CD4-positive, alpha-beta T cell treated with Interleukin-10 for 1 hour (primary cell): ENCODE data around the gene PPP1R12B.
"Not testable (repeated sequence)": the region's sequence is repeated elsewhere in the genome, so short reads cannot be mapped to it uniquely, and the experiment has no call there.

Experiments used
- DNase-seq: peaks from one replicate; pipeline ENCODE4 v3.0.0-alpha.2; 2020

The PPP1R12B gene

DNA sequence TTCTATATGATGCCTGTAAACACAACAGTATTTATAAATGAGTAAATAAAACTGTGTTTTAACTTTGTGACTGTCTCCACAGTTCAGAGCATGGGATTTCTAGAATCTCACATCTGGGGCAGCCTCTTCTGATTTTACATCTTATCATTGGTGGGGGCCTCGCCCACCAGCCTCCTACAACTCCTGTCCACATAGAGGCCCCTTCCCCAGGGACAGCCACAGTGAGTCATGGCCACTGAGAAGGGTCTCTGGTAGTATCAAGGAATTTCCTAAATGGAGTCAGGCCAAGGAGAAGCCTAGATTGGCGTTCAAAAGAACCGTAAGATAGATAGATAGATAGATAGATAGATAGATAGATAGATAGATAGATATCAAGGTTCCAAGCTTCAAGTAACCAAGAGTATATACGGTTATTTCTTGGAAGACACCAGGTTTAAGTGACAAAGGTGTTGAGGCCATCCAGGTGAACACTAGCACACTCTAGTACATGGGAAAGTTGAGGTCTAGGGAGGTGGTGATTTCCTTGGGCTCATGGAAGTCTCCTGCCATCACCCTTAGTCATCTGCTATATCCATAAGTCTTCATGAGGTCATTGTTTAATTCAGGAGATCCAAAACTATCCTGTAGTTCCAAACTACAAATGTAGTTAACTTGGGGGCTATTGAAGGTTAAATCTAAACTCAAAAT, 240.1 kb downstream of the PPP1R12B start:
- DNase-seq = no peak

DNA sequence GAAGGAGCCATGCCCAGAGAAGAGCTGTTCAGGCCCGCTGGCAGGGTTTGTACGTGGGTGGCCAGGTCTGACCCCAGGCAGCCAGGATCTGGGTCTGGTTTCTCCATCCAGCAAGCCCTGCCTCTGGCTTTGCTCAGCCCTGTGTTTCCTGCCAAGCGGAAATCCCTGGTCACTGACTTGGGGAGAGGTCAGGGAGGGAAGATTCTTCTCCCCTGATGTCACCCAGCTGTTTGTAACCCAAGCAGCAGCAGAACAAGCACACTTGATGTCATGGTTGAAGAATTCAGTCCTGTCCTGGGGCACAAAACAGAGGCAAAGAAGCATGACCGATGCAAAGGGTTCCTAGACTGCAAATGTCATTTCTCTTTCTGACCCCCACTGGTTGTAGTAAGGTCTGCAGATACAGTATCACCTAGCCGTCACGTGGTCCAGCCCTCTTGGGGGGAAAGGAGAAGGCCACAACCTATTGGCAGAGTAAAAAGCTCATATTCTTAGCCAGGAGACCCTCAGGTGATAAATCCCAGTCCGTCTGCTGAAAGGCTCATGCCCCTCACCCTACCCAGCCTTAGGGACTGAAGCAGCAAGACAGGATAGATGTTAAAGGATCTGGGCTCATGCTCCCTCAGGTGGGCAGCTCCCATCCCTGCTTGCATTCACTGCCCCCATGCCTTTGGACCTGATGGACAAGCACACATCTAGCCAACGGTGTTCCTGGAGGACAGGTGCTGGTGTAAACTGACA, 240.9 kb downstream of the PPP1R12B start:
- no peak for DNase-seq

DNA sequence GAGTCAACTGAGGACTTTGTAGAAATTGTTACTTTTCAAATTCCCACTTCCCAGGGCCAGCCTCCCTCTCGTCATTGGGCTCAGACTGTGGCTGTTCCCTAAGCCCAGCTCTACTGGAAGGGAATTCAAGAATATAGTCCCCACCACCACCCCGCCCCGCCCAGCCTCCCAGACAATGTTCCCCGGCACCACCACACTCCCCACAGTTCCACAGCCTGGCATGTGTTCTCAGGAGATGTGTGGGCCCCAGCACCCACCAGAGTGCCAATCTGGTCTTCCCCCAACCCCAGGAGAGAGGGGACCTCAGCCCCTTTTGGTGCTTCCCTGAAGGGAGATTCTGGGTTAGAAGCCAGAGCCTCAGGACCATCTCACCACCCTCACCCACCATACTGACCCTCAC, 241.6 kb downstream of the PPP1R12B start:
- no peak for DNase-seq

DNA sequence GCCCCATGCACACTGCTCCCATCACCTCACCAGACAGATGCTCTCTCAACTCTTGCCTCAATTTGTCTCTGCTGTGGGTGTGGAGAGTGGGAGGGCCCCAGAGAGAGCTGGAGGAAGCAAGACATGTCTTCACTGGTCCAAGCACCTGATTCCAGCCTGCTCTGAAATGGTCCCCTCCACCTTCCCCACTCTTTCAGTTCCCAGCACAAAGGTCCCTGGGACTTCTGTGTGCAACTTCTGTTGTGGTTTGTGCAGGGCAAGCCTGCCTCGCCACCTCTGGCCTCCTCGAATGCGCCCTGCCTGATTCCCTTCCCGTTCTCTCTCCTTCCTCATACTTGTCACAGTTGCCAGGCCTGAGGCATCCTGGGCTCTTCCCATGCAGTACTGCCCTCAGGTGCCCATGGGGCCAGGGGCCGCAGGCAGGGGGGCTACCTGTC, 242.5 kb downstream of the PPP1R12B start:
- DNase-seq = no peak

DNA sequence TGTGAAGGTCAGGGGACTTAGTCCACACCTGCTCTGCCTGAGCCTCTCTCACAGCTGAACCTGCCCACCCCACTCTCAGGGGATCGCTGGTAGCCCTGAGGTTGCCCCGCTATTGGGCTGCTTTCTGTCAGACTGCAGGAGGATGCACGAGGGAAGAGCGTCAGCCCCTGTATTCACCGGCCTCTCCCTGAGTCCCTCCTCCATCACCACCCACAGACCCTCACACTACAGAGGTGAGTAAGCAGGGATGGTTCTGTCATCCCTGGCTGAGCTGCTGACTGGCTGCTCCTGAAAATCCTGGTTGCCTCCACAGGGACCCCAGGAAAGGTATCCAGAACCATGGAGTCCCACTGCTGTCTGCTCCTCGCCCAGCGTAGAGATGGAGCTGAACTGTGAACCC, 243.0 kb downstream of the PPP1R12B start:
- DNase-seq = no peak

DNA sequence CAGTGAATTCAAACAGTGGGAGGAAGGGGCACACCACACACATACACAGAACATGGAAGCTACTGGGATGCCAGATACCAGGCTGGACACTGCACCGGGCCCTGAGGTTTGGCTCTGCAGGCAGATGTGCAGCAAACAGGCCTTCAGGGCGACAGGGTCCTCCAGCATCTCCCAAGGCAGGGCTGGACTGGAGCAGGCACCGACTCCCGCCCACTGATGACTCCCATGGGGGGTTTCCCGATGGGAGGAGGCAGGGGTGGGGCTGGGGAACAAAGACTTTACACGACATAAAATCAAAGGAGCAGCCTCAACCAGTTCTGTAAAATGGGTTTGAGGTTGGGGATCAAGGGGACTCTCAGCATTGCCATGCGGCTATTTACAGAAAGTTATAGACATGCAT, 243.6 kb downstream of the PPP1R12B start:
- DNase-seq = no peak

DNA sequence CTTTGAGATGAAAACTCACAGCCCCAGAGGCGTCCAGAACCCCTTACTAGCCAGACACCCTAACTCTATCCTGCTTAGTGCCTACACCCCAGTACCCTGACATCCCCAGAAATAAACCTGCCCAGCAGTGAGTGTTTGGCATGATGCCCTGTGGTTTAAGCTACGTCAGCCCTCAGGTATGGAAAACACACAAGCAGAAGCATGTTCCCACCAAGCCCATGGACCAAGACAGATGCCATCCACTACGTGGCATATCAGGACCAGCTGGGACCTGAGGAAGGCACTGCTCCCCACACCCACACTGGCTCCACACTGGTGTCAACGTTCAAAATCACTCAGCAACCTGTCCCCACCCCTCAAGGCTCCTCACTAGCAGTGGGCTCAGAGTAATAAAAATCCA, 245.3 kb downstream of the PPP1R12B start:
- DNase-seq = no peak

DNA sequence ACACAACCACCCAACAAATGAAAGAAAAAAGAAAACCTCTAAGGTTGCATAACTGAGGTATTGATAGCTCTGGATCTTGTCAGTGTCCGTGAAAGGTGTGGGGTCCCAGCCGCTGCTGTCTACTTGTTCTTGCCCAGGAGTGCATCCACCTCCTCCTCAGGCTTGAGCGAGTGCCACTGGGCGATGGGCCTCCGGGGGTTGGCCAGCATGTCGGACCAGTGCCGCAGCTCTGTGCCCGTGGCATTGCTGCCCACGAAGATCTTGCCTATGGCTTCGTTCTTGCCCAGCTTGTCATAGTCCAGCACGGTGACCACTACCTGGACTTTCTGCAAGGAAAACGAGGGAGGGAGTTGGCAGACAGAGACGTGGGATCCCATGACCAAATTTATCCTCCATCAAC, 248.1 kb downstream of the PPP1R12B start:
- no peak for DNase-seq

DNA sequence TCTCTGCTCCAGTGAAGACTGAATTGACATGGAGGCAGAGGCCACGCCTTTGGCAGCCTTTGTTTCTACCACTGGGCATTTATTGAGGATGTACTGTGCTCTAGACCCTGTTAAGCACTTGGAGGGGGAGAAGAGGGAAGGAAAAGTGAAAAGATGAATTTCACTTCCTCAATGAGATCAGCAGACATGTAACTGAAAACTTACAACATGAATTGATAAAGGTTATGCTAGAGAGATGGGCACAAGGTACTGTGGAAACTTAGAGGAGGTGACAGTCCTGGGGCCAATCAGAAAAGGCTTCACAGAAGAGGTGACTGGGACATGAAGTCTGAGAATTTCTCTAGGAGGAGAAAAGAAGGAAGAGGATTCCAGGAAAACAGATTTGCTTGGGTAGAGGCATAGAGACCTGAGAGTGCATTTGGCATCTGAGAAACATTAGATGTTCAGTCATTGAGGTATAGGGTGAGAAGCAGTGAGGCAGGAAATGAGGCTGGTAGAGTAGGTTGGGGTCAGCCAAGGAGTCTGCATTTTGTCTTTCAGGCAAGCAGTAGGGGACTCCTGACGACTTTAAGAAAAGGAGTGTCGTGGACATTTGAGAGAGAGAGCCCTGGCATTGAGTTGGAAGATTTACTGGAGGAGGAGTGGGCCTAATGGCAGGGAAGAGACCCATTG, 248.7 kb downstream of the PPP1R12B start:
- DNase-seq = no peak

DNA sequence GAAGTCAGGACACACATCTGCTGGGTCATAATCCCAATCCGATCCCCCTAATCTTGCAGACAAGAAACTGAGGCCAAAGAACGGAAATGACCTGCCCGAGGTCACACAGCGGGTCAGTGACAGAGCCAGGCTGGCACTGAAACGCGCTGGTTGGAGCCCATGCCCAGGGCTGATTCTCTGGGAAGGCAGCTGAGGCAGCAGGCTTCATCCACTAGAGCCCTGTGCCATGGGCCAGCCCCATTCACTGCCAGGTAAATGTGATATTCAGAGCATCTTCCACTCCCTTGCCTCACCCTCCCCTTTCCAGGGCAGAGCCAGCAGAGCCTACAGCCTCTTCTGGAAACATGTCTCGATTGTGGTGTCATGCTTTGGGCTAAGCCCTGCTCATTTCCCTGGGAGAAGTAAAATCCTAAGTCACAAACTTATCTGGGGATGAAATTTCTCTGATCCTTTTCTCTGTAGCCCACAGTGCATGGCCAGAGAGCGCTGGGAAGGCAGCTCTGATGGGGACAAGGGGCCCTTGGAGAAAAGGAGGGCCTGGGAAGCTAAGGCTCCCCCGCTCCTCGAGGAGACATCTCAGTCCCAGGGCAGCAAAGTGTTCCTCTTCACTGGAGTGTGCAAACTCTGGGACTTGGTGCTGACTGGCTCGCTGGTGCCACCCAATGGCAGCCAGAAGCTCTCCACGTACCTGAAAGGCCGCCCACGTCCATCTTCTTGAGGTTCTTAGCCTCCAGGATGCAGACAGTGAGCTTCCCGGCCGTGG, 251.4 kb downstream of the PPP1R12B start:
- DNase-seq = peak; percentile 22

DNA sequence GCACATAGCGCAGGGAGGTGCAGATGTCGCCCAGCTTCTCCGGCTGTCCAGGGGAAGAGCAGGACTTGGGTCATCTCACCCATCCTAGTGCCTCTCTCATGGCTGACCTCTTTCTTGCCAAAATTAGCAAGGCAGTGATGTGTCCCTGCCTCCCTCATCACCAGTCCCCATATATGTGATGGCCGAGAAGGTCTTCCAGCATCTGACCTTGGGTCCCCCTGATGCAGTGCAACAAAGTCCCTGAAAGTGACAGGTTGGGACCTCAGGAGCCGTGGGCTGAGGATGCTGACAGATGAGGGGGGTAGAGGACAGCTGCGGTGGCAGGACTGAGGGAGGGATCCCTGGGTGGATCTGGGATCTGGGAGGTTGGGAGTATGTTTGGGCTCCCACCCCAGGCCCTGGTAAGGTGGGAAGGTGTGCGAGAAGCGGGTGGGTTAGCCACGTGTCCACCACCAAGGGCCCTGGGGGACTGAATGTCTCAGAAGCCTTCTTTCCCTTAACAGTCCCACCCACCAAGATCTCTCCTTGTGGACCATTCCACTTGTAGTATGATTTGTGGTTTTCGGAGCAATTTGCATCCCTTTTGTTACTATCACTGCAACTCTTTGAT, 252.0 kb downstream of the PPP1R12B start:
- no peak for DNase-seq

DNA sequence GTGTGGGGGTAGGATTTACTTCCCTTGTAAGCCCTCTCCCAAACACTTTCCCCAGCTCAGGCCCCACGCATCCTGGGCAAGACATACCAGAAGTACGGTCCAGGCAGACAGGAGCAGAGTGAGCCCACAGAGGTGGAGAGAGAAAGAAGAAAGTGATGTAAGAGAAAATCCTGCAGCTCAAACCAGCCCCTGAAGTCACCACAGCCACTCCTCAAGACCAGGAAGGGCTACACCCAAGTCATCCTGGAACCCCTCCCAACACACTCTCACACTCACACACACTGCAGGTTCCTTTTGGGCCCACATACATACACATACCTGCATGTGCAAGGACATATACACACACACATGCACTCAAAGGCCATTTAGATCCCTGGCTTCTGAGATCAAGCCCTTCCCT, 254.9 kb downstream of the PPP1R12B start:
- DNase-seq = no peak

DNA sequence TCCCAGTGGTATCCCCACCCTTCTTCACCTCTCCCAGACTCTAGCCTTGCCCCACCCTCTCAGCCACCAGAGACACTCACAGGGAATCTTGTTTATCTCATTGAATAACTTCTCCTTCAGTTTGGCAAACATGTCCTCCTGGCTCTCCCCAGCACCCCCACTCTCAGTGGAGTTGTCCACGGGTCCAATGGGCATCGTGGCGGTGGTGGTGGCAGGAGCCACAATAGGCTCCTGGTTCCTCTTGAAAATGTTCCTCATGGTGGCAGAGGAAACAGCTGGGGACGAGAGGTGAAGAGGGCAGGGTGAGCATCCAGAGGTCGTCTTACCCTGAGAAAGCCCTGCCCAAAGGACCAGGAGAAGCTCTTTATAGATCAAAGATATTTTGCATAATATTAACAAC, 257.0 kb downstream of the PPP1R12B start:
- DNase-seq = no peak

DNA sequence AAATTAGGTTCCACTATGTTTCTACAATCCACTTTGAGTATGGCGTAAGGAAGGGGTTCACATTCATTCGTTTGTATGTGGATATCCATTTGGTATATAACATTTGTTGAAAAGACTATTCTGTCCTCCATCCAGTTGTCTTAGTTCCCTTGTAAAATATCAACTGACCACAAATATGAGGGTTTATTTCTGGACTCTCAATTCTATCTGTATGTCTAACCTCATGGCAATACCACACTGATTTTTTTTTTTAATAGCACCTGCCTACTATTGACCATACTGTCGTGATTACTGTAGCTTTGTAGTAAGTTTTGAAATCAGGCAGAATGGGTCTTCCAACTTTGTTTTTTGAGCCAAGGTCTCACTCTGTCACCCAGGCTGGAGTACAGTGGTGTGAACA, 263.5 kb downstream of the PPP1R12B start:
- not testable (repeated sequence) for DNase-seq

DNA sequence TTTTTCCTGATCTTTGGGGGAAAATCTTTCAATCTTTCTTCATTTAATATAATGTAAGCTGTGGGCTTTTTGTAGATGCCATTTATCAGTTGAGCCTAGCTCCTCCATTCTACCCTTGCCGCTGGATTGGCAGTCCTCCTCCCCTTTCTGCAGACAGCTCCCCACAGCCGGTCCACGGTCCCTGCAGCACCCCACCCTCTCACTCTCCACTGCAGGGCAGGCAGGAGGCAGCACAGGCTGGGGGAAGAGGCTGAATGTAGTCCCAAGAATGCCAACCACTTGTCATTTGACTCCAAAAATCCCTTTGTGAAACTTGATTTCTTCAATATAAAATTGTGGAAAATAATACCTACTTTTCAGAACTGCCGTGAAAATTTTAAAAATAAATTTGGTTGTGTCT, 265.1 kb downstream of the PPP1R12B start:
- DNase-seq = no peak

DNA sequence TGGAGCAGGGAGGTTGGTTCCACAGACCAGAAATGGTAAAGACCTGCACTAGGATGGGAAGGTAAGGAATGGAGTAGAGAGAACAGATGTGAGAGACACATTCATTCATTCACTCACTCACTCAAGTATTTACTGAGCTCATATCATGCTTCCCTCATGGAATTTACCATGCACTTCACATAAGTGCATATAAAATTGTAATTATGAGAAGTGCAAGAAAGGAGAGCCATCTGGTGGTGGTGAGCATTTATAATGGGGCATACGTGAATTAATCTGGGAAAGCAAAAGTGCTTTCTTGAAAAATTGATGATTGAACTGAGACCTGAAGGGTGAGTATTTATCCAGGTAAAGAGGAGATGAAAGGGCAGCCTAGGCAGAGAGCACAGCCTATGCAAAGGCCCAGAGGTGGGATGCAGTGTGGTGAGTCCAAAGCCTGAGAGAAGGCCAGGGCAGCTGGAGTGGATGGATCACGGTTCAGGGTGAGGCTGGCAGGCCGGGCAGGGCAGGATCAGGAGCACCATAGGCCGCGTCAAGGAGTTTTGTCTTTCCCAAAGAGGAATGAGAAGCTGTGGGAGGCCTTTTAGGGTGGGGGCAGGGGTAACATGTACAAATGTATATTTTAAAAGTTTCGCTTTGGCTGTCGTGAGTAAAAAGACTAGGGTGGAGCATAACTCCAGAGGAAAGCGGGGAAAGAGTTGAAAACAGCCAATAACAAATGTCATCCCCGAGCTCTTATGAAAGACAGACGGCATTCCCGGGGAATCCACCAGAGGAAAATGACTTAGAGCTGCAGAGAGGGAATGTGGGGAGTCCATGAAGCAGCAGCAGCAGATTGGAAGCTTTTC, 266.1 kb downstream of the PPP1R12B start:
- not testable (repeated sequence) for DNase-seq

DNA sequence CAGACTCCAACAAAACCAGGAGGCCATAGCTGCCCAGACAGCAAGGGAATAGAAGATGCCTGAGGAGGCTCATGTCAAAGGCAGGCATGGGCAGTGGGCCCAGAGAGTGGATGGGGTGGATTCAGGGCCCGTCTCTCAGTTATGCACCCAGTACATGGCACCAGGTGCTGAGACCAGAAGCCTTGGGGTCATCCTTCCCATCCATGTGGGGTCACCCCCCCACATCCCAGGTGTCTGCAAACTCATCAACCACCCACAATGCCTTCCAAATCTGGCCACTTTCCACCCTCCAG, 266.7 kb downstream of the PPP1R12B start:
- DNase-seq = not testable (repeated sequence)

DNA sequence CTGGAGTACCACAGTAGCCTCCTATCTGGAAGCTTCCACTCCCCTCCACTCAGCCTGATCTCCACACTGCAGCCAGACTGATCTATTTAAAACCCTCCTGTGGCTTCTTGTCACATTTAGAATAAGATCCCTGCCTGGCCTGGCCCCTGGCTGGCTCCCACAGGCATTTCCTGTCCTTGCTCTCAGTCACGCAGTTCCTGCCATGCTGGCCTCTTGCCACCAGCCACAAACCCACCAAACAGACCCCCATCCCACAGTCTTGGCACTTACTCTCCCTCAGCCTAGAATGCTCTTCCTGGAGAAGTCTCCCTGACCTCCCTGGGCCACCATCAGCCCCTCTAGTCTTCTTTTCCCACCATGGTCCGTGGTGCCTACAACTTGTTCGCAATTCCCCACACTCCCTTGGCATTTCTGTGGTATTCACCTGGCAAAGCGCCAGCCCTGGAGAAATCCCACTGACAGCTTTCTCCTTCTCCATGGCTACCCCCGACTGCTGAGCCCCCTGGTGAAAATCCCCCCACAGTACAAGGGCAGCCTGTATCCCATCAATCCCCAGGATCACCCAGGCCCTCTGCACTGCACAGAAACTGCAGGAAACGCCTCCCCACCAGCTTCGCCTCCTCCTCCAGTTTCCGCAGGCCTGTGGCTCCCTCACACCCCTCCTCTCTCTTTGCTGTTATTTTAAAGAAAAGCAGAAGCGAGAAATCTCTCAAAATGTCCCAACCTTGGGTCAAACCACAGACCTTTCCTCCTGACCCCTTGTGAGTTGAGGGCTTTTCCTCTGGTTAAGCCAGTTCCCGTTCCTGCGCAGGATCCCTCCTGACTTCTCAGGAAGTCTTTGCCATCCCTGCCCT, 267.2 kb downstream of the PPP1R12B start:
- no peak for DNase-seq

DNA sequence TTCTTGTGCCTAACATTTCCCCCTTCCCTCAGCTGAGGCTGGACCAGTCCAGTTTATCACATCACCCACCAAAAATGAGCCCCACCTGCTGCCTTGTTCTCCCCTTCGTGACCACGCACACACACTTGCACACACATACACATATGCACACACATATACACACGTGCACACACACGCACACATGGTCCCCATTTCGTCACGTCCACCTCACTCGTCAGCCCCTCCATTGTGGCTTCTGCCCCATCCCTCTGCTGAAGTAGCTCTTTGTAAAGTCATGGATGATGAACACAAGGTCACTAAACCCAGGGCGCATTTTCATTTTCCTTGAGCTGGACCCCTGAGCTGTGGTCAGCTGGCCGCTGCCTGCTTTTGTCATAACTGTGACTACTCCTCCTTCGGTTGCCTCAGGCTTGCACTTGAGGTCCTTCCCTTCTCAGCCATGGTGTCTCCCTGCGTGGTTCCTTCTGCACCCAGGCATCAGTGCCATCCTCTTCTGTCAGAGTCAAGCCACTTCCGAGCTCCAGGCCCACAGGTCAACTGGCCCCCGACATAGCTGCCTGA, 267.9 kb downstream of the PPP1R12B start:
- DNase-seq = no peak

DNA sequence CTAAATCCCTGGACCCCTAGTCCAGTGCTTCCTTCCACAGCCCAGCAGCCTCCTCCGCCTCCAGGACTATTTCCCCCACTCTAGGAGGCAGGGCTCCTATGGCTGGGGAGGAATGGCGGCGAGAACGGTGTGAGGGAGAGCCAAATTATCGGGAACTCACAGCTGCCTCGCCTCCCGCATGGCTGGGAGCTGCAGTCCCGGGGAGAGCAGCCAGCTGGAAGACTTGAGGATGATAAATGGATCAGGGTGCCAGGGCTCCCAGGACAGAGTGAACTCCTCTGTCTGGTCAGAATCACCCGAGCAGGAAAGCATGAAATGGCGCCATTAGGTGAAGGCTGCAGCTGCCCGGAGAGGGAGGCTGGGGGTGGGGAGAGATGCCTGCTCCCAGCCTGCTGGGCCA, 270.5 kb downstream of the PPP1R12B start:
- DNase-seq = not testable (repeated sequence)

DNA sequence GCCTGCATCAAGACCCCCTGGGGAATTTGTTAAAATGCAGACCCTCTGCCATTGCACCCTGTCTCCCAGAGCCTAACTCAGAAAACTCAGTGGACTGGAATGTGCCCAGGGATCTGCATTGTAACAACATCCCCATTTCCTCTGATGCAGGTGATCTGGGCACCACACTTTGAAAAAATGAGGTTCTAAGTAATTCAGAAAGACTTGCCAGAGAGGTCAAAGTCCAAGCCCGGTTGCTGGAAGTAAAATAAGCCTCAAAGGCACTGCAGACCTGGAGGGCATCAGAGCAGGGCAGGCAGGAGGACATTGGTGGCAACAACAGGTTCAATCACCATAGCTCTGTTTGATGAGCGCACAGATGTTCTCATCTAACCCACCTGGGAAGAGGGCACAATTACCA, 271.0 kb downstream of the PPP1R12B start:
- DNase-seq = no peak
